Limb (tissue), 2 donors: Measurements from ENCODE around the gene RASGRP2.

Experiments used
- DNase-seq, 2 donors: peaks; one replicate each; pipeline ENCODE4 v3.0.0-alpha.2; 2016; ENCODE audit errors: extremely low spot score in 2 of 2

Gene RASGRP2

DNA sequence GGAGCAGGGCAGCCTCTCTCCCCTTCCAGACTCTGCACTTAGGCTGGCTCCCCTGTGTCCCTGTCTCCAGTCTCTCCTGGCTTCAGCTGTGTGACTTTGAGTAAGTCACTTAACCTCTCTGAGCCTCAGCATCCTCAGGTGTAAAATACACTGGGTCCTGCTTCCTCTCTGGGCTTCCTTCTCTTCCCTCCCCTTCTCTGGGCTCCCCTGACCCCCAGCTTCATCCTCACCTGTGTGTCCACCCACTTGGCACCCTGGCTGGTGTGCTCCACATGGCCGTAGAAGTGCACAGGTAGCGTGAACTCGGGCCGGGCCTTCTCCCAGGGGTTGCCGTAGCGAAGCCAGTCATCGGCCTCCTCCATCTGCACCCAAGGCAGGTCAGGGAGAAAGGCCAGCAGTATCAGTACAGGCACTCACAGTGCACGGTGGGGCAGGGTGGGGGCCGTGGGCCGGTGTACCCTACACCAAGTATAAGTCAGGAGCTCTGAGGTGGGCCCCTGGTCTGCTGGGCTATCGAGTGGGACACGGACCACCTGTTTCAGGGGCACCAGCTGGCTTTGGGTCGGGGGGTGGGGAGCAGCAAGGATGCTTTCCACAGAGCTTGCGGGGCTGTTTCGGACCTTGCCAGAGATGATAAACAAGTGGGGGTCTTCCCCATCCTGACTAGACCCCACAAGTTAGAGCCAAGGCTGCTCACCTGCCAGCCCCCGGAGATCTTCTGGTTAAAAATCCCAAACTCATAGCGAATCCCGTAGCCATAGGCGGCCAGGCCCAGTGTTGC lies 13.8 kb upstream of the RASGRP2 start:
- DNase-seq: peak in 1 of 2 donors; percentile 23

DNA sequence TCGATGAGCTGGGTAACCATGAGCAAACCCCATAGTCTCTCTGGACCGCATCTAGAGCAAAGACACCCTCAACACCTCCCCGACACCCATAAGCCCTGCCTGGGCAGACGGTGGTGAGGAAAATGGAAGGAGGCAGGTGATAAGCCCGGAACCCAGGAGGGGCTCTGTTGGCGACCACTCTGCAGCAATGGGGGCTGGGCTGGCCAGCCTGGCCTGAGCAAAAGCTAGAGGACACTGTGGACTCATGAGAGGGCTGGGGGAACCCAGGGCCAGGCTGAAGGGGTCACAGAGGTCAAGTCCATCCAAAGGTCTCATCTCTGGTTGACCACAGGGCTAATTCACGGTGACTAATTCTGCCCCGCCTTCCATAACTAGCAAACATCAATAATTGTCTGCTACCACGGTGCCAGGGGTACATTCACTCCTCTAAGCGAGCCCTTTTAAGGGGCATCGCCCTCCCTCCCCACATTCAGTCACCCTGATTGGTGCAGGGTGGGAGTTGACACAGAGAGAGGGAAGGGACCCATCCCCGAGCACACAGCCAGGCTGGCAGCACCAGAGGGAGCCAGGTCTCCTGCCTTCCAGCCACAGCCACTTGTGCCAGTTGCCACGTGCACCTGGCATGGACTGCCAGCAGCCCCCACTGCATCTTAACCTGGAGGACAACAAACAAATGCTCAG lies 11.9 kb upstream of the RASGRP2 start:
- no peak for DNase-seq

DNA sequence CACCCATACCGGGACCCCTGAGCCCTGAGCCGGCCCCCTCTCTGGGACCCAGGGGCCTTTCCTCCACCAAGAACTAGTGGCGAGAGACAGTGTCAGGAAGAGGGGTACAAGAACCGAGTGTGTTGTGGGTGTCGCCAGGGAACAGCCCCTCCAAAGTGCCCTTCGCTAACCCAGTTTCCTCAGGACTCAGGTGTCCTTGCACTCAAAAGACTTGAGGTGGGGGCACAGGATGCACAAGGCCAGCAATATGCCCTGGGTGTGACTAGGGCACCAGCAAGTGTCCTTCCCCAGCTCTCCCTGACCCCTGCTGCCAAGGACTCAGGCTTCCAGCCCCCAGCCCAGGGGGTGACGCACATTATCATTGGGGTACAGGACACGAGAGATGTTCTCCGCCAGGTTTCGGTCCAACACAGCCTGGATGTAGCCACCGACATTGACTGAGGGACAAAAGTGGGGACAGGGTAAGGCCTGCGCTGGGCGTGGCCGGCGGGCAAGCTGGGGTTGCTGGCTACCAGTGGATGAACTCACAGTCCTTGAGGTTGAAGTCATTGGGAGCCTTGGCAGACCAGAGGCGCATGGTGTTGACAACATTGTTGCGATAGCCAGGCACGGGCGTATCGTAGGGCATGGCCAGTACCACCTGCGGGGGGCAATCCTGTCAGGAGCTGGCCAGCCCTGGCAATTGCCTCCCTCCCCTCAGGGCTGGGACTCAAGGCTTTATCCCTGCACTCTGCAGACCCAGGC lies 11.1 kb upstream of the RASGRP2 start:
- no peak for DNase-seq

DNA sequence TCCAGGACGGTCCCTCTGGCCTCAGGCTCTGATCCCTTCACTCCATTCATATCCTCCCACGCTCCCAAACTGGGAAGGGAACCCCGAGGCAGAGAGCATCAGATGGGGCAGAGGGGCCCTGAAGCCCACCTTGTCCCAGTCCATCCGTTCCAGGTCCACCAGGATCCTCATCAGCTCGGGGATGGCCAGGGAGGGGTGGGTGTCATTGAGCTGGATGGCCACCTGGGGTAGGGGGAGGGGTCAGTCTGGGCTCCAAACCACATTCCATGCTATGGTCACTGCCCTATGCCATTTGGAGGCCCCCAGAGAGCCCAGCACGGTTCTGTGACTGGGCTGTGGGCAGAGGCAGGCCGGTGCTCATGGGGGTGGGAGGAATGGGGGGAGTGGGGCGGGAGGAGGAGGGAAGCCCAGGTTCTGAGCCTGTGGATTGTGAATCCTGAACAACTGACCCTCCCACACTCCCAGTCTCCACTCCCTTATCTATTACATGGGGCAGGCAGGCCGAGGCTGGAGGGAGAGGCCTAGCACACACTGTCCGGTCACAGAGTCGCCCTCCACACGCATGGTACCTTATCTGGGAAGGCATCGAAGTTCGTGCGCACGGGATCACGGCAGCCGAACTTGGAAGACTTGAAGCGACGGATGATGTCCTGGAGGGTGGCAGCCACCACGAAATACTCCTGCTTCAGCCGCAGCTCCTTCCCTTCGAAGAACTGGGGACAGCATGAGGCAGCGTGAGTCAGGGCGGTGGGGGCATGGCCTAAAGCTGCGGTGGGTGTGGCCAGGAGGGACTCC lies 10.4 kb upstream of the RASGRP2 start:
- no peak for DNase-seq

DNA sequence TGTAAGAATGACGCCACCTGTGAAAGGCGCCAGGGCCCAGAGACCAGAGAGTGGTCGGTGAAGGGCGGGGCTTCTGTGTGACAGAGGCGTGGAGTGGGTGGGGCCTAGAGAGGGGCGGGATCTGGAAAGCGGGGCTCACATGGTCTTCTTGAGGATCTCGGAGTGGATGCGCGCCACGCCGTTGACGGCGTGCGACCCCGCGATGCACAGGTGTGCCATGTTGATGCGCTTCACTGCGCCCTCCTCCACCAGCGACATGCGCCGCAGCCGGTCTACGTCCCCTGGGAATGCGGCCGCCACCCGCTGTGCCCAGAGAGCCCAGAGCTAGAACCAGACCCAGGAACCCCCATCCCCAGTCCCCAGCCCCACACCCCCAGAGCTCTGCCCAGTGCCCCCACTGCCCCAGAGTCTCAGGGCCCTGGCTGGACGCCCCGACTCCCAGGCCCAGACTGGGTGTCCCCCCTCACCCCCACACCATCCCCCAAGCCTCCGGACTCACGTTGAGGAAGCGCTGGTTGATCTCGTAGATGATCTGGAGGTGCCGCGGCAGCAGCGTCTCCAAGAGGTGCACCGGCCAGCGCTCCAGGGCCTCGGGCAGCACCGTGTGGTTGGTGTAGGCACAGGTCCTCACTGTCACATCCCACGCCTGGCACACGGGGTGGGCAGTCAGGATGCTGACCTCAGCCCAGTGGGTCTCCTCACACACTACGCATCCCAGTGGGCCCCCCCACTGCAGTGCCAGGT lies 9.6 kb upstream of the RASGRP2 start:
- peak in 1 of 2 donors; percentile 31 for DNase-seq

DNA sequence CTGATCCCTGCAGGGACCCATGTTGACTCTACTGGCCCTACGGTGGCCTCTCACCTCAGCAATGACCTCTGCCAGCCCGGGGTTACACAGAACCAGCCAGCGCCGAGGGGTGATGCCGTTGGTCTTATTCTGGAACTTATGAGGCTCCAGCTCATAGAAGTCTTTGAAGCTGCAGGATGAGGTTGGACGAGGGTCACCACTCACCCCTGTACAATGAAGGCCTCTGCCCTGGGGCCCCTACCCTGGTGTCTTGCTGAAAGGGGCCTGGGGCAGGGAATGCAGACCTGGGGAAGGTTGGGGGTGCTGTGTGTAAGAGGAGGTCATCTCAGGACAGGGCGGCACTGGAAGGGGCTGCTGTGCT lies 9.1 kb upstream of the RASGRP2 start:
- DNase-seq: no peak

DNA sequence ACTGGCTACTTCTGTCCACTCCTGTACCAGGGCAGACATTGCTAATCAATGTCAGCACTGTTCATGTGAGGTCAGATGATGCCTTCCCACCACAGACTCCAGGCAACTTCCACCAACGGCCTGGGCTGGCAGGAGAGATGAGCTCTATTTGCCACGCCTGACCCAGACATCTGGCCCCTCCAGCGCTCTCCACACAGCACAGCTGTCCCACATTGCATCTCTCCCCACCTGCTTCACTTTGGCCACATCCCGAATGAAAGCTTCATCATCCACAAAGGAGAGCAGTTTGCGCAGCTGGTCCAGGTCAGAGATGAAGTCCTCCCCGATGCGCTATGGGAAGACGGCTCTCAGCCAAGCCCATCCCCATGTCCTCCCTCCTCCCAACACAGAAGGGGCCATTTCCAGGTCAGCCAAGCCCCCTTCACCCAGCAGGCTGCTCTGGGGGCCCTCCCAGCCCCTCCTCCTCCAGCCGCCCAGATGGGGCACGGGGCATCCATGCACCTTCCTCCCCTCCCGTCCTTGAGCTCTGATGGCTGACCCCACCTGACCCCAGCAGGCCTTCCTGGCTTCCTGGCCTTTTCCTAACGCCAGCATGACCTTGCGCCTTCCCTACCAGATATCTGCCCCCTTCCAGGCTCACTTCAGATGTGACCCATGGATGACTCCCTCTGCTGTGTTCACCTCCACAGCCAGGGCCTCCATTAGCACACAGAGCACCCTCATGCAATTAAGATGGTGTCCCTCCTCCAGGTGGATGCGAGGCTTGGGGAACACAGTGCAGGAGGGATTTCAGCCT lies 8.4 kb upstream of the RASGRP2 start:
- no peak for DNase-seq

DNA sequence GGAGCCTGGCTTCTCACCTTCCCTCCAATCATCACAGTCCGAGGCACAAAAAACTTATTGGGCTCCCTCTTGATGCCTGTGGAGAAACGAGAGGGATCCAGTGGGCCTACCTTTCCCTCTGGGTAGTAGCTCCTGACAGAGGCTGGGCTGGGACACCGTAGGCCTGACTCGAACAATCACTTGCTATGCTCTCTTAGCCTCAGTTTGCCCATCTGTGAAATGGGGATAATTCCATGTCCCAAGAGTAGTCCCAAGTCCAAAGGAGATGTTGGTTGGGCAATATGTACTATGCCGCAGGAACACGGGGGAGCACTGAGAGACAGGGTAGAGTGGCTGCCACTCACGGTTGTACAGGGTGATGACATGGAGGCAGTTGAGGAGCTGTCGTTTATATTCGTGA lies 7.6 kb upstream of the RASGRP2 start:
- no peak for DNase-seq

DNA sequence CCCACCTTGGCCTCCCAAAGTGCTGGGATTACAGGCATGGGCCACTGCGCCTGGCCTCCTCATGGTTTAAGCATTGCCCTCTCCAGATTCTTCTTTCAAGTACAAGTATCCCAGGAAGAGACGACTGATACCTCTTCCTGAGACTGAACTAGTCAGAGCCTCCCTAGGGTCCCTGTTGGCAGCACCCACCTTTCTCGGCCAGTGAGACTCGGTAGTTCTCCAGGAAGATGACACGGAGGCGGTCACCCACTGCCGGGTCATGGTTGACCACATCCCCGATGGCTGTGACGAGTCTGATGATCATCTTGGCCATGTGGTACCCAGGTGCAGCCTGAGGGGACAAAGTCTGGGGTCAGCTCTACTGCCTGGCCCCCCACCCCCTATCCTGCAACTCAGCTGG lies 7.2 kb upstream of the RASGRP2 start:
- DNase-seq: no peak

DNA sequence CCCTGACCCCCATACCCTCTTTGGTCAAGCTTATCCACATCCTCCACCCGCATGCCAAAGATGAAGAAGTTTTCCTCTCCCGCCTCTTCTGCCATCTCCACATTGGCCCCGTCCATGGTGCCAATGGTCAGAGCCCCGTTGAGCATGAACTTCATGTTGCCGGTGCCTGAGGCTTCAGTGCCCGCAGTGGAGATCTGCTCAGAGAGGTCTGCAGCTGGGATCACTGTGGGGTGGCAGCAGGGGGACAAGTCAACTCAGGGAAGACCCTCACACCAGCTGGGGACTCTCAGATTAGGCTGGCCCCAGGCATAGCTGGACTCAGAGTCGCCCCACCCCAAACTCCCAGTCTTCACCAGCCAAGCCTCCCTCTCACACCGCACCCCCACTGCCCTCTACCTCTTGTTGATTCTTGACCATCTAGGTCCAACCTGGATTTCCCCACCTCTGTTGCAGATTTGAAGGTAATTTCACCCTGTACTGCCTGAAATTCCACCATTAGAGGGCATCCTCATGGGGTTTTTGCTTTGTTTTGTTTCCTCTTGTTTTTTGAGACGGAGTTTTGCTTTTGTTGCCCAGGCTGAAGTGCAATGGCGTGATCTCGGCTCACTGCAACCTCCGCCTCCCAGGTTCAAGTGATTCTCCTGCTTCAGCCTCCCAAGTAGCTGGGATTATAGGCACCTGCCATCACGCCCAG lies 6.6 kb upstream of the RASGRP2 start:
- DNase-seq: no peak

DNA sequence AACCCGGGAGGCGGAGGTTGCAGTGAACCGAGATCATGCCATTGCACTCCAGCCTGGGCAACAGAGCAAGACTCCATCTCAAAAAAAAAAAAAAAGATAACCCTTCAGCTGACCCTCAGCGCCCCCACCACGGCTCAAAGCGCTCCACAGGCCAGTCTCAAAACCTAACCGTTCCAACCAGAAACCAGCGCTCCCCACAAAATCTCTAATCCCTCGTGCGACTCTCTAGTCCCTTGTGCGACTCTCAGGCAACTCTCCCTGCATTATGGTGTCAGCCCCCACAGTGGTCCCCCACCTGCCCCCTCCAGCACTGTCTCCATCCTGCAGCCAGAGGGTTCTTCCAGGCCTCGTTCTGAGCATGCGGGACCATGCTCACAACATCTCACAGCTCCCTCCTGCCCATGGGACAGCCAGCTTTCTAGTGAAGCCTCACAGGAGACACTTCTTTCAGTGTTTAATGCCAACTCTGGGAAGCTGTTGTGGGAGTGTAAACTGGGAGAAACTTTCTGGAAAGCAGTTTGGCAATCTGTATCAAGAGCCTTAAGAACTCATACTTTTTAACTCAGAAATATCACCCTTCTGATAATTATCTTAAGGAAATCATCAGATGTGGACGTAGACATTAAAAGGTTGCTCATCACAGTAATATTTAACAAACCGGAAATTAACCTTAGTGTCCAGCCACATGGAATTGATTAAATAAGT lies 4.2 kb upstream of the RASGRP2 start:
- peak in 1 of 2 donors; percentile 26 for DNase-seq

DNA sequence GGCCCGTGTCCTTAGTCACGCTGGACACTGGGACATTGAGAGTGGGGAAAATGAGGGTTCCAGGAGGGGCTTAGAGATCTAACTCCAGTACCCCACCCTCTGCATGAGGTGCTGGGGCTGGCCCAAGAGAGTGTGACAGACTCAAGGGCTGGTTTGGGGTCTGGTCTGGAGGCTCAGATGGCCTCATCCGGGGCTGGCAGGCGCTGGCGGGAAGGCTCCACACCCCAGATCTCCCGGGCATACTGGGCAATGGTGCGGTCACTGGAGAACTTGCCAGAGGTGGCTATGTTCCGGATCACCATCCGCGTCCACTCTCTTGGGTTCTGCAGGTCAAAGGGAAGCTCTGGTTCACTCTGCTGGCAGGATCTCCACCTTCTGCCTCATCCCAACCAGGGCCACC lies 2.5 kb upstream of the RASGRP2 start:
- DNase-seq: peak in 1 of 2 donors; percentile 32

DNA sequence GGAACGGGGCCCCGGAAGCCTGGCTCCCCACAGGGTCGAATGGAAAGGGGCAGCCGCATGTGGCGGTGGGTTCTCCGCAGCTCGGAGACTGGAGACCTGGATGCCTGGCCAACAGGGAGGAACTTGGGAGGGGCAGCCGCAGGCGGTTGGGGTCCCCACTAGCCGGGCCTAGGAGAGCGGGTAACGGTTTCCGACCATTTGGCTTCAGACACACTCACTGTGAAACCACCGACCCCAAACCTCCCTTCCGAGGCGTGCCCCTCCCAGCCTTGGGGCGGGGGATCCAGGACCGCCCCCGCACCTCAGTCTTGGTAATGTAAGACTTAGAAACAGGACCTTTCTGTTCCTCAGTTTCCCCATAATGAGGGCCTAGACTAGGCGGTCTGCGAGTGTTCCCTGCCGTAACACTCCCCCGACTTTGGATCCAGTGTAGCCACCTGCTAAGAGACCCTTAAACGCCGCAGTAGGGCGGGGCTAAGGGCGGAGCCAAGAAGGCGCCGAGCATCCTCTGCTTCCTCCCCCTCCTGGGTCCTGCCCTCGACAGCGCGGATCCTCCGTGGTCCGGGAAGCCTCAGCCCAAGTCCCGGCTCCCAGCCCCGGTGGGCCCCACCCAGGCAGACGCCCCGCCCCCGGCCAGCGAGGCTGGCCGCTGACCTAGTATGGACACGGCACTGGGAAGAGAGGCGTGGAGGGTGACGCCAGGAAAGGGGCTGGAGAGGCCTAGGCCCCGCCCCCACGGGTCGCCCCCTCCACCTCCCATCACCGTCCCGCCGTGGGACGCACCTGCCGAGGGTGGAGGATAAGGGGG lies 1.8 kb upstream of the RASGRP2 start:
- peak in 1 of 2 donors; percentile 71 for DNase-seq

DNA sequence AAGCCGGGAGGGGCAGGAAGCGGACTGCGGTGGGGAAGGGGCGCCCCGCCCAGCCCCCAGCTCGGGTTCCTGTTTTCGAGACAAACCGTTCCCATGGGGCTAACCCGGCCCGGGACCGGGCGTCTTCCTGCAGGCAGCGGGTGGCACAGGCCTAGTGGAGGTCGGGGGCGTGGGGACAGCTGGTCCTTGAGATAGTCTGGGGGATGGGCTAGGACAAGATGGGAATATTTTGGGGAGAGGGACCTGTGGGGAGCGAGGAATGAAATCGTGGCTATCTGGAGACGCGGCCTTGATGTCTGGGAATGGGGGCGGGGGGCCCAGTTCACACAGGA lies 1.2 kb upstream of the RASGRP2 start:
- peak in 1 of 2 donors; percentile 71 for DNase-seq

DNA sequence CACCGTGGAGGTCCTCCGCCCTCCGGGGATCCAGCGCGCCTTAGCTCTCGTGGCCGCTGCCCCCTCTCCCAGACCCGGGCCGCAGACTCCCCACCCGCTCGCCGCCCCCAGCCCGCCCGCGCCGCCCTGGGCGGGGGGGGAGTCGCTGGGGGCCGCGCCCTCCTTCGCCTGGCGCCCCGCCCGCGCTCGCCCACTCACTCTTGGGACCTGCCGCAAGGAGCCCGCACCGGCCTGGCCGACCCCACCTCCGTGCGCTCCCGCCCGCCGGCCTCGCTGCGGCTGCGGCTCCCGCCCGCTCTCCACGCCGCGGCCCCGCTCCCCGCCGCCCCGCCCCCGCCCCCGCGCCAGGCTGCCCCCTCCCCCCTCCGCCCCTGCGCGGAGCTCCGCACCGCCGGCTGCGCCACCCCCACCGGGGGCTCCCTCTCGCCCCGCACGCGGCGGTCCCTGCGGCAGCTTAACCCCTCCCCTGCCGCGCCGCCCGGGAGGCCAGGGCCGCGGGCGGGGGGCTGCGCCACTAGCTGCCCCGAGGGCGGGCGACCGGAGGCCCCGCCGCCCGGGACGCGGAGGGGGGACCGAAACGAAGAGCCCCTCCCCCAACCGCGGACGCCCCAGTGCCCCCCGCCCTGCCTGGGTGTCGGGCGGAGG lies 724 bp upstream of the RASGRP2 start:
- DNase-seq: no peak

DNA sequence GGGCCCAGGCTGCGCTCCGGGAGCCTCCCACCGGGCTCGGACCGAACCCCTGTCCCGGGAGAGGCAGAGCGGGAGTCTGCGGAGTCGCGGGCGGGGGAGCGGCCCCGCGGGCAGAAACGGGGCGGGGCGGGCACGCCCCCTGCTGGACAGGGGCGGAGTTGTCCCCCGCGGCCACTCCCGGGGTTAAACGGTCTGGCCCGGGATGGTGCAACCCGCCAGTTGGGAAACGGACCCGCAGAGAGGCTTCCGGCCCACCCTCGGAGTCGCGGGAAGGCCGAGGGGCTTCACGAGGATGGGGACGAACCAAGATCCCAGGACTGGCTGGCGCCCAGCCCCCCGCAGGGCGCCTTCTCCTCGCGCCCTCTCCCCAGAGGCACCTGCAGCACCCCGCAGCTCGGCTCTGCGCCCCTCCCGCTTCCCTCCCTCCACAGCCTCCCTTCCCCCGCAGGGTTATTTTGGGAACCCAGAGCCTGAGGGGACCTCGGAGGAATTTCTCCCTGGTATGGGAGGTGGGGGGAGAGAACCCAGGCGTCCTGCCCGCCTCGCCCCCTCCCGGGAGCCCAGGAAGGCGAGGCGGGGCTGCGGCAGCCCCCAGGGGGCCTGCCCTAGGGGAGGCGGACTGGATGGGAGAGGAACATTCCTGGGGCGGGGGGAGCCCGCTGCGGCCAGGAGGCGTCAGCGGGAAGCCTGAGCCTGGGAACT lies 902 bp downstream of the RASGRP2 start:
- peak in 1 of 2 donors; percentile 67 for DNase-seq
